Stimulated activated CD4-positive, alpha-beta T cell treated with anti-CD3 and anti-CD28 coated beads, TNF-alpha, amount 100 ng/mL, for 48 hours (primary cell): ENCODE data around the gene TSHR.
"Not testable (repeated sequence)": the region's sequence is repeated elsewhere in the genome, so short reads cannot be mapped to it uniquely, and the experiment has no call there.

Source experiments
- DNase-seq, 3 donors: peaks; one replicate each; pipeline ENCODE4 v3.0.0-alpha.2; 2020; ENCODE audit warnings: low read depth in 3 of 3

The TSHR gene

DNA sequence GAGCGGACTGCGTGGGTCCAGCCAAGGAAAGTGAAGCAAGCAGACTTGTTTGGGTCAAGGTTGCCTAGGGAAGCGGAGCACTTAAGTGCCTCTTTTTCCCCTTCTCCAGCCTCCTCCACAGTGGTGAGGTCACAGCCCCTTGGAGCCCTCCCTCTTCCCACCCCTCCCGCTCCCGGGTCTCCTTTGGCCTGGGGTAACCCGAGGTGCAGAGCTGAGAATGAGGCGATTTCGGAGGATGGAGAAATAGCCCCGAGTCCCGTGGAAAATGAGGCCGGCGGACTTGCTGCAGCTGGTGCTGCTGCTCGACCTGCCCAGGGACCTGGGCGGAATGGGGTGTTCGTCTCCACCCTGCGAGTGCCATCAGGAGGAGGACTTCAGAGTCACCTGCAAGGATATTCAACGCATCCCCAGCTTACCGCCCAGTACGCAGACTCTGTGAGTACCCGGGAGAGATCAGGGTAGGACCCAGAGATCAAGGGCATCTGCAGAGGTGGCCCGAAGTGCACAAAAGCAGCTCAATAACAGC, at the start of gene TSHR:
Gene TSHR, plus strand, starts transcription at position 206 of the 526 bp plus-strand sequence. Its CDS starts 60 bp downstream, at position 266.
- DNase-seq = no peak

DNA sequence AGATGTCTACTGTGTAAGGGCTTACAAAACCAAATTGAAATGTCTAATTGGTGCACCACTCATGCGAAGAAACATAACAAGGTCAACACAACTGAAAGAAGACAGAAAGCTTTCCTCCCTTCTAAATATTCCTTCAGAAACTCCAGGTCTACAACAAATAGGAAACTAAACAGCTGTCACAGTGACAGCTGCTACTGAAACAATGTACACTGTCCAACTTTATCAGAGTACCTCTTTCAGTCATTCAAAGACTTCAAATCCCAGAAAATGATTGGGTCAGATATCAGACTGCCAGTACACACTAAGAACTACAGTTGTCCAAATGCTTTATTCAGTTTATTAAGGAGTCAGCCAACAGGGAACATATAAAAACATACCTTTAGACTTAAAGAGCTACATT, 49.1 kb upstream of the TSHR start:
- DNase-seq = no peak

DNA sequence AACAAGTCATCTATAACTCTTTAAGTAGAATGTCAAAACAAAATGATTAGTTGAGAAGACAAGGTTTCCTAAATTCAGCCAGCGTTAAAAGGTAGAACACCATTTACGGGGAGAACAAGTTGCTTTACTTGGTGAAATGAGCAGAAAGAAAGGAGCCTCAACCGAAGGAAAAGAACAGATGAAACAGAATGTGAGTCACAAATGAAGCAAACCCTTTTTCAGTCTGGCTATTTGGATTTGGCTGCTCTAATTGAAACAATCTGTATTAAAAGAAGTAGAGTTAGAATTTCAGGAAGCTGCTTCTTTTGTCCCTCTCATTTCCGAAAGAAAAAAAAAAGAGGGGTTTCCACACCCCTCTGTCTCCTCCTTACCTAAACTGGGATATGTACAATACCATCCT, 48.5 kb upstream of the TSHR start:
- no peak for DNase-seq

DNA sequence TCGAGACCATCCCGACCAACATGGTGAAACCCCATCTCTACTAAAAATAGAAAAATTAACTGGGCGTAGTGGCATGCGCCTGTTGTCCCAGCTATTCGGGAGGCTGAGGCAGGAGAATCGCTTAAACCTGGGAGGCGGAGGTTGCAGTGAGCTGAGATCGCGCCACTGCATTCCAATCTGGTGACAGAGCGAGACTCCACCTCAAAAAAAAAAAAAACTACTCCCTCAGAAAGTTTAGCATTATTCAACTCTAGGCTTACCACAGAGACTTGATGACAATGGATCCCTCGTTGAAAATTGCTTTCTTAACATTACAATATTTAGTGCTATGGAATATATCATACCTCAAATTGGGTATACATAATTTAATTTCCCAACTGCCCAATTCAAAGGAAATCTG, 43.4 kb upstream of the TSHR start:
- not testable (repeated sequence) for DNase-seq

DNA sequence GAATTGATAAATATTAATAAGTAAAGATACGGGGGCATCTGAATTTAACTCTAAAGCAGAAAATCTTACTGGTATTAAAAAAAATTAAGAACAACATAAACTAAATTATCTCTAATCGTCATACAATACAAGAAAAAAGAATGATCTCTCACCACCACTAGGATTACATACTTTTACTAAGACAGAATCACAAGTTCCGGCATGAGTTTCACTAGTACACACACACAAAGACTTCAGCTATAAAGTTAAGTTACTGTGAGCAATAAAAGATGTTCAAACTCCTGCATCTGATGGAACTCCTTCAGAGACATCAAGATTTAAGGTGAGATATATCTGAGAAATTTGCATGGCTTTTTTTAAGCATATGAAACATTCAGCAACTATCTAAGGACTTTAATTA, 35.8 kb upstream of the TSHR start:
- no peak for DNase-seq

DNA sequence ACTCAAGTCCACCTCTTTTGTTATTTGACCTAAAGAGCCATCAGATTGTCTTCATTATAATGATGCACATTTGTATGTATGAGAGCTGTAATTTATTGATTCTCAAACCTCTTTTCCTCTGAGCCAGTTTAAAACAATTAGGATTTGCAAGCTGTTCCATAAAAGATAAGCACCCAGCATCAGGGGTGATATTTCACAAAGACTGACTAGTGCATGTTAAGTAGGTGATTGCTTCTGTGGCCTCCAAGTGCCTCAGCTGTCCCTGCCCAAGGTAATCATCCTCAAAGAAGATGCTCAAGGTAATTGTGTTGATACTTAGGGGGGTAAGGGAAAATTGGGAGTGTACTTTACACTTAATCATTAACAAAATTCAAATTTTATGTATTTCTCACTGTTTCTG, 32.1 kb upstream of the TSHR start:
- no peak for DNase-seq

DNA sequence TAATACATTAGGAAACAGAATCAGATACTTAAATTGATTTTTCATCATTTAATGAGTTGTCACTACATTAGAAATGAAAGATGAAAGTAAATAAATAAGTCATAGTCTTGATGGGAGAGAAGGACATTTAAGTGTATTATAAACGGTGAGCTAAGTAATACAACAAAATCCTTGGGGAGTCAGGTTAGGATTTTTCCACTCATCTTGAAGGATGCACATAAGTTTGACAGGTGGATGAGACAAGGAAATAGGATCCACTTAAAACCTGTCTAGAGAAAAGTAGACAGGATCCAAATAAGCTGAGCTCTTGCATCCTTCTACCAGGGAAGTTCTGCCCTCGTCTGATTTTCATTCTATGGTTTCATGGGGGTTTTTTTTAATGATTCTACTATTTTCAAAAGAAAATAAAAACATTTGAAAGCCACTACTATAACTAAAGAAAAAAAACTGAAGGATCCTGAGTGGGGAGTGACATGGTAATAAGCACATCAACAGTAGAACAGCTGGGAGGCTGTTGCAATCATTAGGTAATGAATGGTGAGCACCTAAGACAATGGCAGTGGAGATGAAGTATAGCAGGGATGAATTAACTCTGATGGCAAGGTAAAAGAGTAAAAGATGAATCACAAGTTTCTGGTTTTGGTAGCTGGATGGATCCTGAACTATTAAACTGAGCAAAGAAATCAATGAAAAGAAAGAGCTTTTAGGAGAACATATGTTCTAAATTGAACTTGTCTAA, 30.9 kb upstream of the TSHR start:
- no peak for DNase-seq

DNA sequence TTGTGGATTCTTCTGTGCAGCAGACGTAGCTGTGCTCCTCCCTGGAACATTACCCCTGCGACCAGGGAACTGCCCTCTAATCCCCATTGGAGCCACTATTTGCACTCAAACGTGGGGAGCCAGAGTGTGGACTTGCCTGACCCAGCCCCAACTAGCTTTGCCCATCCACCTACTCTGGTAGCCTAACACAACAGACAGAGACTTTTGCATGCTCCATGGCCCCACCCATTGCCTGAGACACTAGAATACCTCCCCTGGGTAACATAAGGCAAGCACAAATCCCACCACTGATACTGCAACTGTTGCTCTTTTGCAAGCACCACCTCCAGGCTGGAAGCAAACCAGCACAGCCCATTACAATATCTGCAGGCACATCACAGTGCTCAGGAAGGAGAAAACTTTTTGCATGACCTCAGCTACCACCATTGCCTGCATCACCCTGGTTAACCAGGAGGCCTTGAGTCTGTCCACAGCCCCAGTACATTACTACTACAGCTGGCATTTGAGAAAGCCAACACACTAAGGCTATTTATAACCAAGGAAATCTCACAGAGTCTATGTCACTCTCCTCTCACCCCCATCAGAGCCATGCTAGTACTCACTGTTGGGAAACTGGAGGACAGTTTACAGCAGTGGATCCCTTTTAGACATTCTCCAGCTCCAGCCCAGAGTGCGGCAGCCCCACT, 28.9 kb upstream of the TSHR start:
- no peak for DNase-seq

DNA sequence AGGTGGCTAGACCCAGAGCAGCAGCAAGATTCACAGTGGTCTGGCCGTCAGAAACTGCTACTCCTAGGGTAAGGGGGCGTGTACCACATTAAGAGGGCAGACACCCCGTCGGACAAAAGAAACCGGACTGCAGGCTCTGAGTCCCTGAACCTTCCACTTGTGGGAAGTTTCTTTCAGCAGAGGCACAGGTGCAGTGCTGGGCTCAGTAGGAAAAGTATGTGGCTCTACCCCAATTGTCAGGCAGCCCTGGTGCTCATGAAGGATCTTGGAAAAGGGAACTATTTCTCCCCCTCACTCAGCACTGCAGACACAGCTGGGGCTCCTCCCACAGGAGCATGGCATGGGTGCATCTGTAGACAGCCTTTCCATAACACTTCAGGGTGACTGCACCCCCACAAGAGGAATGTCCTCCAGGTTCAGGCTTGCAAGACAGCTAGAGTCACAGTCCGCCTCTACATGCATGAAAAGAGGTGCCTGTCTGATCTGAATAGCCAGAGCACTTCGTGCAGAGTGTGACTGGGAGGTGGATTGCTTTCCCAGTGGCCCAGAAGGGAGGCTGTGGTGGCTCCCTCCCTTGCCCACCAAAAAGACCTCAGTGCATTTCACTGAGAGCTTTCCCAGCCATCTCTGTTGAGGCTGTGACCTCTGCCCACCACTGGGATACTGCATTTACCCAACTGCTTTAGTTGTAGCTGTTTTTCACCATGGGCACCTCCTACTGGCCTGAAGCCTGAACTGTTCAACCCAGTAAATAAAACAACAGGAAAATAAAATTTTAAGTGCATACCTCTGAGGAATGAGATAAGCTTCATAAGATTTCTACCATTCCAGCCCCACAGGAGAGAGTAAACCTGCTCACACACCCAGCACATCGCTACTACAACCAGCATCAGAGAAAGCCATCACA, 28.1 kb upstream of the TSHR start:
- no peak for DNase-seq

DNA sequence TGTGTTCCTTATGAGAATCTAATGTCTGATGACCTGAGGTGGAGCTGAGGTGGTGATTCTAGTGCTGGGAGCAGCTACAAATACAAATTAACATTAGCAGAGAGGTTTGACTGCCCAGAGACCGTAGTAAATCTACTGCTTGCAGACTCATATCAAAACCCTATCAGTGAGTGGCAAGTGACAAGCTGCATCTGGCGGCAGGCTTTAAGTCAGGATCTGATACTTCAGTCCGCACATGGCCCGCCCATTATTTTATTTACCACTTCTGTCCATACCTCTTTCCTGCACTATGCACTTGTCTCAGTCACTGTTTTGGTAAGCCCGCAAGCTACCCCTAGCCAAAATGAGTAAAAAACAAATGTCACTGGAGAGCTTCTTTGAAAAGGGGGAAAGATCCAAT, 25.3 kb upstream of the TSHR start:
- no peak for DNase-seq

DNA sequence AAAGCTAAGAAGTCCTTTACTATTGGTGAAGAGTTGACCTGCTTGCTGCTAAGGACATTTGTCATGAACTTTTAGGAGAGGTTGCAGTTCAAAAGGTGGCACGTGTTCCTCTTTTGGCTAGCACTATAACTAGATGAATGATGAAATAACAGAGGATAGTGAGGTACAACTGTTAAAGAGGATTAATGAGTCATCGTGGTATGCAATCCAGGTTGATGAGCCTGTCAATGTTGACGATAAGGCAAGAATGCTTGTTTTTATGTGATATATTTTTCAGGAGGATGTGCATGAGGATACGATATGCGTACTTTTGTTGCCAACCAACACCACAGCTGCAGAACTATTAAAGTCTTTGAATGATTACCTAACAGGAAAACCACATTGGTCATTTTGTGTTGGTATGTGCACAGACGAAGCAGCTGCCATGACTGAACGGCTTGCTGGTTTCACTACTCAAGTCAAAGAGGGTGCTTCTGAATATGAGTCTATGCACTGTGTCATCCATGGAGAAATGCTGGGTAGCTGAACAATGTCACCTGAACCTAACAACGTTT, 24.5 kb upstream of the TSHR start:
- DNase-seq = peak in 2 of 3 donors; percentile 21 to 29

DNA sequence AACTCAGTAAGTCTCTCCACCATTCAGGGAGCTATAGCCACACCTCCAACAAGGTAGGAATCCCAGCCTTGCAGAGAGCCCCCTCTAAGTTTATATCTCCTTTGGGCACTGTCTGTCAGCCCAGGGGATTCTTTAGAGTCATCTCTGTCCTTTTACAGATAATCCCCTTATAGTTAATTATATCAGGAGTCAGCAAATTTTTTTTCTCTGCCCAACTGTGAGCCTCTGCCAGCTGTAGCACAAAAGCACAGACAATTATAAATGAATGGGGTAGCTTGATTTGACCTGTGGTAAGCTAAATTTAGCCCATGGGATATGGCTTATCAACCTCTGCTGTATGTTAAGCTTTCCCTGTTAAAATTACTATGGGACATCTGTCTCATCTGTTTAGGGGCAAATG, 22.1 kb upstream of the TSHR start:
- DNase-seq = no peak

DNA sequence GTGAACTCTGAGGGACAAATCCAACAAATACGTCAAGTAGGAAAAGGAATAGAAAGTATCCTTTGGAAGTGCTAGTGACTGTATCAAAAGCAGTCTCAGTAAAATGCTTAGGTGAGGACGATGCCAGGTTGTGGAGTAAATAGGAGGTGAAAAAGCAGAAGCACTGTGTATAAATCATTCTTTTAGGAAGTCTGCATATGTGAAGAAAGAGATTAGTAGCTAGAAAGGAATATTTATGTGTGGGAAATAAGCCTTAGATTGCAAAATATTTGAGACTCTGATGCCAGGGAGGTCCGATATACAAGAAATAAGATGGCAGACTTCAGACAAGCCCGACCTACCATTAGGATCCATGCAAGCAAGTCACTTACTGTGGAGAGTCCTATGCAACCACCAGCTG, 21.7 kb upstream of the TSHR start:
- no peak for DNase-seq

DNA sequence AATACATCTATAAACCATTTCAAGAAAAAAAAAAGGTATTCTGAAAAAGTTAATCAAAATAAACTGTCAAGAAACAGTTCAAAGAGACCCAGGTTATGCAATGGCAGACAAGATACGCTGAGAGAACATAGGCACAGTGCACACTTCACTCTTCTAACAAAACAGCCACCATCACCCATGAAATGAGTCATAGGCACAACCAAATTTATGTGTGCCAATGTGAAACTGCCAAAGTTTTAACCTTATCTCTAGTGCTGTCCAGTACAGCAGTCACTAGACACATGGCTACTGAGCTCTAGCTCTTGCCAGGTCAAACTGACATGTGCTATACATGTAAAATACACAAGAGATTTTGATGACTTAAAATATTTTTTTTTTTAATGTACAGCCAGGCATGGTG, 15.3 kb upstream of the TSHR start:
- no peak for DNase-seq

DNA sequence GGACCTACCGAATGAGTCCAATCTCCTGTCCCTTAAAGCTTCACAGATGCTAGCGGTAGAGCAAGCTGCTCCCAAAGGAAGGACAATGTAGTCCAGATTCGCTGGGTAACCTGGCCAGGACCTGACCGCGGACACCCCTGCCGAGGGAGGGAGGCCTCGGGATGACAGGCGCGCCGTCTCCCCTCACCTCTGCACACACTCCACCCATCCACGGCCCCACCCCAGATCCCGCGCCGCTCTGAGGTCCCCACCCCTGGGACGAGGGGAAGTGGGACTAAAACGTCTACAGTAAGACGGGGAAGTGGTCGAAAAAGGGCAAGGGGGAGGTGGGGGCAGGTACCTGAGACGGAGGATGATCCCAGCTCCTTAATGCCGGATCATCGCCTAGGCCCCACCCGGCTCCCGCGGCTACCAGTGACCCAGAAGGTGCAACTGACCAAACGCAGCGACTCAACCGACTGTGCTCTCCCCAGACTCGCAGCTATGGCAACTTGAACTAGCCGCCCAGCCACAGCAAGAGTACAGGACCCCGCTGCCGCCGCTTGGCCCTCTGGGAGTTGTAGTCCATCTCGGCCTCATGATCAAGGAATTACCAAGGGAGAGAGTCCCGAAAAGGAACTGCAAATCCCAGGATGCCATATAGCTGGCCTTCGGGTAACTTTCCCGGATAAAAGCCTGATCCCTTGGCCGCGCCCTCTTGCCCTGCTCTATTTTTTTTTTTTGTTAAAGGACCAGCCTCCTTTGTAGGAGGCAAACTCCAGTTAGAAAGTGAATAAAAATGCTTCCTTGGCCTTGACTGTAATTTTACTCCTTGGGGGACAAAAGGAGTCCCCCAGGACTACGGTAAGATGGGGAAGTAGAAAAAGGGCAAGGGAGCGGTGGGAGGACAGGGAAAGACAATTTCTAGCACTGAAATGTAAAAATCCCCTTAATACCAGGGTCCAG, 13.9 kb upstream of the TSHR start, which contains the start of gene CEP128:
Gene CEP128, minus strand, starts transcription at position 498 of the 945 bp plus-strand sequence.
- DNase-seq = peak; percentile 74 to 82 (median 82)

DNA sequence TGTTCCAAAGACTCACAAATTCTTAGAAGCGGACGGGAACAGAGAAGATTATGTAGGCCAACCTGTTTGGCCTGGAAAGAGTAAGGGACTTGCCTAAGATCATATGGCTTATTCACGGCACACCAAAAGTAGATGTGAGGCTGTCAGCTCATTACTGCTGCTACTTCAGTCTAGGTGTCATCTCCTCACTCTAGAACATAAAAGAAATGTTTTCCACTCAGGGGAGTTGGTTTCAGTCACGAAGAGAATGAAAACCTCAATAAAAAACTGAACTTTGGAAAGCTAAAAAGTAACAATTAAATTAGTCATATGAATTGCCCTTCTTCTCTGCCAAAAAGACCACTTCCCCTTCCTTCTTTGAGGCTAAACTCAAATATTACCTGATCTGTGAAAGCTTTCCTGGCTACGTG, 13.2 kb upstream of the TSHR start:
- no peak for DNase-seq

DNA sequence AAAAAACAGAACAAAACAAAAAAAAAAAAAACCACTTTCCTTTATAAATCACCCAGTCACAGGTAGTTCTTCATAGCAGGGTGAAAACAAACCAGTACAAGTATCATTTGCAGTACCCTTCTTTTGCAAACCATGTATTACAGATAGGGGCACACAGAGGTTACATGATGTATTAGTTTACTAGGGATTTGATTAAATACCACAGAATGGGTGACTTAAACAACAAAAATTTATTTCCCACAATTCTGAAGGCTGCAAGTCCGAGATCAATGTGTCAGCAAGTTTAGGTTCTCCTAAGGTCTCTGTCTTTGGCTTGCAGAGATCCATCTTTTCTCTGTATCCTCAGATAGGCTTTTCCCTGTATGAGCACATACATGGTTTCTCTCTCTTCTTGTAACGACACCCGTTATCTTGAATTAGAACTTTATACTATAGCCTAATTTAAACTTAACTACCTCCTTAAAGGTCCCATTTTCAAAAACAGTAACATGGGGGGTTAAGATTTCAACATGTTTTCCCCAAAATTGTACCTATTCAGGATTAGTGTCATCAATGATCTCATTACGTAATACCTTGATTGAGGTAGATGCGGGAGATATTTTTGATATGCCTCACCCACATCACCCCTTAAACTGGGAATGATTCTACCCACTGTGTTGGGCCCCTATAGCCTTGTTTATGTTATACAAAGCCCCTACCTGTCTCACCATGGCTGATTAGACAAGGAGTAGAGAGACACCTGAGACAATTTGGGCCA, 10.4 kb upstream of the TSHR start:
- no peak for DNase-seq

DNA sequence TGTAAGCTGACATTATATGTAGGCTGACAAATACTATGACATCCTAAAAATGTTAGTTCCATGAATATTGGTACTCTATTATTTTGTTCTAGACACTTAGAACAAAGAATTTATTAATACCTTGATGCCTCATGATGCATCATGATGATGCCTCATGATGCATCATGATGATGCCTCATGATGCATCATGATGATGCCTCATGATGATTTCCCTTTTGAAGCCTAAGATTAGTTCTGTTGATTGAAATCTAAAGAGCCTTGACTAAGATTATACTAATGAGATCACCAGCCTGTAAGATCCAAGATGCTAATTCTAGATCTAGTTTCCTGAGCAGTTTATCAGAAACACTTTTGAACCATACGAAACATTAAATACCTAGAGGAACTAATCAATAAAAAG, 9.2 kb upstream of the TSHR start:
- no peak for DNase-seq

DNA sequence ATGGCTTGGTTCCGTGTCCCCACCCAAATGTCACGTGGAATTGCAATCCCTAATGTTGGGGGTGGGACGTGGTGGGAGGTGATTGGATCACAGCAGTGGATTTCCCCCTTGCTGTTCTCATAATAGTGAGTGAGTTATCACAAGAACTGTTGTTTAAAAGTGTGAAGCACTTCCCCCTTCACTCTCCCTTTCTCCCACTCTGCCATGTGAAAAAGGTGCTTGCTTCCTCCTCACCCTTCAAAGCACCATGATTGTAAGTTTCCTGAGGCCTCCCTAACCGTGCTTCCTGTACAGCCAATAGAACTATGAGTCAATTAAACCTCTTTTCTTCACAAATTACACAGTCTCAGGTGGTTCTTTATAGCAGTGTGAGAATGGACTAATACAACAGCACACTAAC, 8.6 kb upstream of the TSHR start:
- no peak for DNase-seq

DNA sequence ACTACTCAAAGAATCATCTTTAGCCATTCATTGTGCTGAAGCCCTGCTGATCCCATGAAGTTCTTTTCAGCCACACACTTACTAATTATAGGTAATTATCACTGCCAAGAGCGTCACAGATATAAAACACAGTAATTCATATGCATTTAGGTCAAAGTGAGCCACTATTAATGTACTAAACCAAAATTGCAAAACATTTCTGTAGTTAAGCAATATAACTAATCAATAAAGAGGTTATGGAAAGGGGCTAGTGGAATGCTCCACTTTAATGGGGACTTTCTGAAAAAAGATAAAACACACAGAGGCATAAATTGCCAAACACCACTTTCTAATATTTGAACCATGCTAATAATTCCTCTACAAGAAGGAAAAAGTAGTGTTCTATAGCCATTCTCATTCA, 7.1 kb upstream of the TSHR start:
- no peak for DNase-seq
